Neutrophil (primary cell): ENCODE measurements around the gene VASH1.
A peak's percentile ranks its signal among the peaks of the same experiment; 100 is the strongest.

Source experiments
- H3K27ac ChIP-seq: fragments of 200-600 bp; sonication (generic); 2 replicates; pipeline ENCODE4 v1.5.1; 2016; ENCODE audit warnings: mild to moderate bottlenecking, moderate library complexity
- H3K27me3 ChIP-seq: fragments of 200-600 bp; sonication (generic); 2 replicates; pipeline ENCODE4 v1.6.0; 2016; ENCODE audit warnings: mild to moderate bottlenecking
- H3K36me3 ChIP-seq: fragments of 200-600 bp; sonication (generic); 2 replicates; pipeline ENCODE4 v1.5.1; 2017
- H3K4me1 ChIP-seq, 2 experiments: fragments of 200-600 bp in 1 of 2; sonication (generic) in 1 of 2; 1 replicate in 1 of 2; 2 replicates in 1 of 2; pipeline versions ENCODE4 v1.5.1 to v1.6.1; 2013 to 2016; ENCODE audit warnings: low read depth in 1 of 2, low read length in 1 of 2, mild to moderate bottlenecking in 1 of 2, moderate library complexity in 1 of 2; ENCODE audit not compliant: control insufficient read depth in 1 of 2, insufficient read depth in 1 of 2
- H3K4me3 ChIP-seq, 2 experiments: fragments of 200-600 bp in 1 of 2; sonication (generic) in 1 of 2; 1 replicate in 1 of 2; 2 replicates in 1 of 2; pipeline ENCODE4 v1.5.1; 2013 to 2016; ENCODE audit warnings: low read depth in 1 of 2, low read length in 1 of 2, mild to moderate bottlenecking in 1 of 2, moderate library complexity in 1 of 2
- H3K9me3 ChIP-seq: fragments of 200-600 bp; sonication (generic); 2 replicates; pipeline ENCODE4 v1.5.1; 2016
- CTCF ChIP-seq: fragments of 200-600 bp; sonication (generic); IDR thresholded peaks from 2 replicates; pipeline ENCODE4 v1.5.1; 2016; ENCODE audit warnings: antibody characterized with exemption

Gene VASH1

GRCh38 chr14:76761136-76761959 lies at the start of gene VASH1:
Gene VASH1, plus strand, starts transcription at chr14:76761468. Its CDS starts 1,354 bp downstream, at chr14:76762822.
- peak within 1 kb of the TSS in 1 of 2 experiments; percentile 12 for H3K4me3 ChIP-seq
- no peak for TF ChIP-seq CTCF
- H3K36me3 ChIP-seq, result no peaks in the 10 kb centered on the region
- peaks cover 11 to 12% of the 10 kb centered on the region in 2 experiments for H3K4me1 ChIP-seq
- no peak within 1 kb of the TSS for H3K27ac ChIP-seq
- H3K9me3 ChIP-seq, result no peaks in the 10 kb centered on the region
- H3K27me3 ChIP-seq, result peaks cover 83% of the 10 kb centered on the region

- TF ChIP-seq CTCF, result no peak
- Histone ChIP-seq H3K4me1 (no peaks in the 10 kb centered on the region), H3K9me3 (no peaks in the 10 kb centered on the region), H3K4me3 (no peak overlapping the region), H3K27me3 (no peaks in the 10 kb centered on the region), H3K36me3 (no peaks in the 10 kb centered on the region), H3K27ac (no peak overlapping the region)
These were observed 48.1 kb upstream of the VASH1 start for GRCh38 chr14:76713121-76713520.

- no peak for TF ChIP-seq CTCF
- no peak overlapping the region for H3K27ac ChIP-seq
These were observed 46.8 kb upstream of the VASH1 start for GRCh38 chr14:76714470-76714869.

GRCh38 chr14:76715101-76715500 lies 46.2 kb upstream of the VASH1 start:
- H3K27ac ChIP-seq, result no peak overlapping the region
- peaks cover 6 to 7% of the 10 kb centered on the region in 2 experiments for H3K4me1 ChIP-seq
- no peak overlapping the region for H3K4me3 ChIP-seq
- no peaks in the 10 kb centered on the region for H3K36me3 ChIP-seq
- H3K27me3 ChIP-seq, result no peaks in the 10 kb centered on the region
- no peaks in the 10 kb centered on the region for H3K9me3 ChIP-seq
- no peak for TF ChIP-seq CTCF

More at GRCh38 chr14:76714470-76714869, 46.8 kb upstream of the VASH1 start:
- H3K9me3 ChIP-seq, result no peaks in the 10 kb centered on the region
- H3K4me3 ChIP-seq, result no peak overlapping the region
- H3K36me3 ChIP-seq, result no peaks in the 10 kb centered on the region
- peaks cover 0 to under 1% of the 10 kb centered on the region in 2 experiments for H3K4me1 ChIP-seq
- no peaks in the 10 kb centered on the region for H3K27me3 ChIP-seq

- no peaks in the 10 kb centered on the region for H3K9me3 ChIP-seq
- H3K36me3 ChIP-seq, result no peaks in the 10 kb centered on the region
- H3K27me3 ChIP-seq, result no peaks in the 10 kb centered on the region
- H3K4me3 ChIP-seq, result no peak overlapping the region
- peaks cover 11 to 12% of the 10 kb centered on the region in 2 experiments for H3K4me1 ChIP-seq
- no peak overlapping the region for H3K27ac ChIP-seq
- no peak for TF ChIP-seq CTCF
These were observed 45.7 kb upstream of the VASH1 start for GRCh38 chr14:76715511-76716081.
